Tibial nerve (tissue), 4 donors: ENCODE data around the gene ZDHHC11.
"Not testable (repeated sequence)": the region's sequence is repeated elsewhere in the genome, so short reads cannot be mapped to it uniquely, and the experiment has no call there.

ENCODE experiments used
- CTCF ChIP-seq, 5 experiments: fragments of 200-600 bp in 3 of 5; fragments of 450-650 bp in 2 of 5; sonication (generic) in 3 of 5; IDR thresholded peaks; one replicate each; pipeline ENCODE4 v1.5.1; 2016 to 2019; ENCODE audit warnings: antibody characterized with exemption in 5 of 5, mild to moderate bottlenecking in 3 of 5, moderate library complexity in 2 of 5
- EP300 ChIP-seq, 2 donors: sonication (generic); formaldehyde crosslinking; IDR thresholded peaks; one replicate each; pipeline ENCODE4 v1.6.1; 2017; ENCODE audit warnings: antibody characterized with exemption in 2 of 2, mild to moderate bottlenecking in 1 of 2
- POLR2A ChIP-seq, 2 donors: fragments of 450-650 bp; IDR thresholded peaks; one replicate each; pipeline ENCODE4 v1.6.1; 2017; ENCODE audit warnings: antibody characterized with exemption in 2 of 2, mild to moderate bottlenecking in 2 of 2, moderate library complexity in 2 of 2

DNA sequence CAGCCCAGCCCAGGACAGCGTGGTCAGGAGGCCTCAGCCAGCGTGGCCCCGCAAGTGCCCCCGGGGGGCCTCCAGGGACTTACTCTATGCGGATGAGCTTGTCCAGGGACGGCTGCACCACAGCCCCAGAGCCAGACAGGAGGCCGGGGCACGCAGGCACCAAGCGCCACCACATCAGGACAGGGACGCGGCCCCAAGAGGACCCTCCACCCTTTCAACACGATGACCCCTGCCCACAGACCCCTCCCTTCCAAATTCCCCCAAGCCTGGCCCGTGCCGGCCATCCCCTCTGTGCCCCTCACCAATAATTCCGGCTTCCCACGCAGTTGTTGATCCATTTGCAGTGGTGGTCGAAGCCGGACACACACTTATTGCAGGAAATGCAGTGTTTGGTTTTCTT, 3.6 kb downstream of the ZDHHC11 start:
- not testable (repeated sequence) for TF ChIP-seq CTCF, POLR2A, EP300 (IDR thresholded peaks at IDR 0.05)
